K562 (cell line): ENCODE measurements around the gene IRF3. TPM values are rescaled to one million over a fixed set of nuclear protein-coding genes. Genes with fewer than 3 reads are reported as not detected.

Experiments
- ARID3A ChIP-seq: IDR thresholded peaks from 2 replicates; pipeline ENCODE4 v1.6.1; 2012; ENCODE audit warnings: low read depth, low read length, improper control_type of control experiment, borderline replicate concordance
- MGA ChIP-seq: fragments of 450-650 bp; IDR thresholded peaks from 2 replicates; pipeline ENCODE4 v1.6.1; 2016; ENCODE audit warnings: mild to moderate bottlenecking, moderate library complexity
- NCOA1 ChIP-seq: fragments of 450-650 bp; IDR thresholded peaks from 2 replicates; pipeline ENCODE4 v1.6.1; 2016; ENCODE audit warnings: low read depth
- STAT5A ChIP-seq: IDR thresholded peaks from 2 replicates; pipeline ENCODE4 v1.6.1; 2012; ENCODE audit warnings: low read length, inconsistent platforms, borderline replicate concordance
- ZBTB11 ChIP-seq, 3 experiments: fragments of 200-800 bp in 1 of 3; fragments of 250-450 bp in 1 of 3; fragments of 450-650 bp in 1 of 3; sonication (Bioruptor Pico) in 1 of 3; sonication (Bioruptor generic) in 1 of 3; formaldehyde crosslinking in 1 of 3; IDR thresholded peaks; 2 replicates each; pipeline versions ENCODE4 v1.6.1 to v1.8.0; 2016 to 2022; ENCODE audit warnings: mild to moderate bottlenecking in 2 of 3, missing genetic modification characterization in 2 of 3, missing compliant biosample characterization in 1 of 3, moderate library complexity in 1 of 3
- ZNF668 ChIP-seq: fragments of 250-450 bp; sonication (Bioruptor Pico); IDR thresholded peaks from 2 replicates; pipeline ENCODE4 v1.8.0; 2022; ENCODE audit warnings: mild to moderate bottlenecking, inconsistent platforms
- polyA plus RNA-seq, 8 experiments: library from polyadenylated mRNA; depleted of rRNA in 4 of 8; stranded (reverse) in 5 of 8; unstranded in 3 of 8; fragments of >200 nt; fragmentation: Nextera tagmentation in 2 of 8; fragmentation: Illumina TruSeq in 1 of 8; extraction: Ambion mirVana in 2 of 8; extraction: Trizol in 1 of 8; gene quantifications; 2 replicates each; pipeline versions ENCODE4 v1.2.1 to v1.2.3, GENCODE V29; 2011 to 2014; ENCODE audit warnings: inconsistent platforms in 1 of 8, missing spikeins in 1 of 8
- total RNA-seq, 7 experiments: library from RNA; depleted of rRNA in 6 of 7; stranded (reverse); fragments of >200 nt in 6 of 7; fragmentation: Illumina TruSeq in 2 of 7; extraction: Trizol in 2 of 7; gene quantifications; 2 replicates each; pipeline versions ENCODE4 v1.2.1 to v1.2.3, GENCODE V29; 2011 to 2021; ENCODE audit warnings: low replicate concordance in 1 of 7

The IRF3 gene
- total and polyA plus RNA-seq, 9 of the 15 experiments (the other 6 are each of a cell fraction or from before 2014, with no cell fraction given), result 7.5 to 145 (median 65.4) TPM

DNA sequence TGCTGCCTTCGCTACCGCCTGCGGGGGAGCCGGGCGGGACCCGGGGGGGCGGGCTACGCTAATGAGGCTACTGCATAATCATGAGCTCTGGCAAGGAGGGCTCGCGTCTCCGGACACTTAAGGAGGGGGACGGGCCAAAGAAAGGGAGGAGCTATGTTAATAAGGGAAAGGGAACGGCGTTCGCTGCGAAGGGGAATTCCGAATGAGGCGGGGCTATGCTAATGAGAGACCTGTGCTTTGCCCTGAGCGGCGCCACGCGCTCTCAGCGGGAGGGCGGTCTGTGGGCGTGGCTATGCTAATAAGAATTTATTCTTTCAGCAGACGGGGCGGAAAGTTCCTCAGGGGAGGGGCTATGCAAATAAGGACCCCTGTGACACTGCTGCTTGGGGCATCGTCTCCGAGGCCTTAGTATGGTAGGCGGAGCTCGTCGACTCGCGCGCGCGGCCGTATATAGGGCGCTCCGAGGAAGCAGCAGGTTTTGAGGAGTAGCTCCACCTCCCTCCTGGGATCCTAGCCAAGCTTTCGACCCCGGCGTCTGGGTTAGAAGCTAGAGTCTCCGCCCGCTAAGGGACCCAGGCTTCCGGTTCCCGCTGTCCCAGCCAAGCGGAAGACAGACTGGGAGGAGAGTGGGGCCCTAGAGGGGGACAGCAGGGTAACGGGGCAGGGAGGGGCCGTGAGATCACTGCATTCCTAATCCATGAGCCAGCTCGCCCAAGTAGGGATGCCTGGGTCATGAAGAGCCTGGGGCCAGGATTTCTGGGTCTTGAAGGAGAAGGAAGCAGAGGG, 25.4 kb downstream of the IRF3 start, which contains the start of gene RRAS (continued):
- TF ChIP-seq MGA (no peak), ARID3A (0 out of 2 replicates have a peak, but pooled peaks have one; percentile 25), ZNF668 (CRISPR knock-in tag) (no peak), NCOA1 (no peak; the same call in 1 of the 2 replicates), ZBTB11 (CRISPR knock-in tag; IDR thresholded peaks at IDR 0.05) (peak in 1 of 3 experiments; percentile 84; a peak in 2 of 6 replicates), STAT5A (no peak; the same call in 1 of the 2 replicates)
